CD4-positive, alpha-beta T cell treated with Interleukin-6 at 100 ng/mL for 8 hours (primary cell): ENCODE measurements around the gene DGKQ.

Source experiments
- DNase-seq: peaks from one replicate; pipeline ENCODE4 v3.0.0-alpha.2; 2020; ENCODE audit warnings: mixed read lengths, low spot score

Gene DGKQ, protein sequence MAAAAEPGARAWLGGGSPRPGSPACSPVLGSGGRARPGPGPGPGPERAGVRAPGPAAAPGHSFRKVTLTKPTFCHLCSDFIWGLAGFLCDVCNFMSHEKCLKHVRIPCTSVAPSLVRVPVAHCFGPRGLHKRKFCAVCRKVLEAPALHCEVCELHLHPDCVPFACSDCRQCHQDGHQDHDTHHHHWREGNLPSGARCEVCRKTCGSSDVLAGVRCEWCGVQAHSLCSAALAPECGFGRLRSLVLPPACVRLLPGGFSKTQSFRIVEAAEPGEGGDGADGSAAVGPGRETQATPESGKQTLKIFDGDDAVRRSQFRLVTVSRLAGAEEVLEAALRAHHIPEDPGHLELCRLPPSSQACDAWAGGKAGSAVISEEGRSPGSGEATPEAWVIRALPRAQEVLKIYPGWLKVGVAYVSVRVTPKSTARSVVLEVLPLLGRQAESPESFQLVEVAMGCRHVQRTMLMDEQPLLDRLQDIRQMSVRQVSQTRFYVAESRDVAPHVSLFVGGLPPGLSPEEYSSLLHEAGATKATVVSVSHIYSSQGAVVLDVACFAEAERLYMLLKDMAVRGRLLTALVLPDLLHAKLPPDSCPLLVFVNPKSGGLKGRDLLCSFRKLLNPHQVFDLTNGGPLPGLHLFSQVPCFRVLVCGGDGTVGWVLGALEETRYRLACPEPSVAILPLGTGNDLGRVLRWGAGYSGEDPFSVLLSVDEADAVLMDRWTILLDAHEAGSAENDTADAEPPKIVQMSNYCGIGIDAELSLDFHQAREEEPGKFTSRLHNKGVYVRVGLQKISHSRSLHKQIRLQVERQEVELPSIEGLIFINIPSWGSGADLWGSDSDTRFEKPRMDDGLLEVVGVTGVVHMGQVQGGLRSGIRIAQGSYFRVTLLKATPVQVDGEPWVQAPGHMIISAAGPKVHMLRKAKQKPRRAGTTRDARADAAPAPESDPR

GRCh38 chr4:973431-974397, at the start of gene DGKQ:
Gene DGKQ (minus strand): TSS chr4:973569. CDS start chr4:973482, 87 bp downstream.
- DNase-seq: peak; percentile 89

GRCh38 chr4:1022739-1023066, 49.3 kb upstream of the DGKQ start:
- DNase-seq: no peak

GRCh38 chr4:1022051-1022738, 48.8 kb upstream of the DGKQ start:
- DNase-seq: no peak

GRCh38 chr4:1021386-1022050, 48.1 kb upstream of the DGKQ start:
- no peak for DNase-seq

DNA sequence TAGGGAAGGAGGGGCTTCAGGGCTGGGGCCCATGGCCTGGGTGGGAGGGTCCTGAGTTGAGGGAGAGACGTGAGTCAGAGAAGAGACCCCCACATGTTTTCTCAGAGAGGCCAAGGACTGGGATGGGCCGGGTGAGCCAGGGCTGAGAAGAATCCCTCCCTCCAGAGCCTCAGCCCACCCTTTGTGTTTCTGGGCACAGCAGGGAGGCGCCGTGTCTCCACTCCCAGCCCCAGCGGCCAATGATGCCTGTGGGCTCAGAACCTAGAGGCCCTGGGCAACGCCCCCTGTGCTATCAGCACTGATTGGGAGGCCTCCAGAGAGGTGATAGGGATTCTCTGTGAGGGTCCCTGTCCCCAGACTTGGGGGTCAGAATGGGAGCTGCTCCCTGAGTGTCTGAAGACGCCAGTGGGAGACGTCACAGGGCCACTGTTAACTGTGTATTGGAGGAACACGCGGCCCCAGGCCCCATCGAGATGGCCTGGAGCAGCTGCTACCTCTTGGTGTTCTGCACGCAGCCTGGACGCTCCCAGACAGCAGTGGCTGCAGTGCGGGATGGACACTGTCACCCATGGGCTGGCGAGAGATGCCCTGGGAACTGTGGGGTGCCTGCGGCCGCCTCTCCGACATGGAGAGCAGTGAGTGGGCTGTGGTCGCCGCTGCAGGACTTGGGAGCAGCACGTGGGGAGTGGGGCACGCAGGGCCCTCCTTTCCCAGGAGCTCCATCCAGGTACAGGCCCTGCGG, 46.5 kb upstream of the DGKQ start:
- no peak for DNase-seq

GRCh38 chr4:1019320-1019719, 46.0 kb upstream of the DGKQ start:
- DNase-seq: no peak

GRCh38 chr4:1018147-1019020, 45.0 kb upstream of the DGKQ start:
- no peak for DNase-seq

GRCh38 chr4:1017706-1018105, 44.3 kb upstream of the DGKQ start:
- DNase-seq: no peak

GRCh38 chr4:1017211-1017610, 43.8 kb upstream of the DGKQ start:
- no peak for DNase-seq

DNA sequence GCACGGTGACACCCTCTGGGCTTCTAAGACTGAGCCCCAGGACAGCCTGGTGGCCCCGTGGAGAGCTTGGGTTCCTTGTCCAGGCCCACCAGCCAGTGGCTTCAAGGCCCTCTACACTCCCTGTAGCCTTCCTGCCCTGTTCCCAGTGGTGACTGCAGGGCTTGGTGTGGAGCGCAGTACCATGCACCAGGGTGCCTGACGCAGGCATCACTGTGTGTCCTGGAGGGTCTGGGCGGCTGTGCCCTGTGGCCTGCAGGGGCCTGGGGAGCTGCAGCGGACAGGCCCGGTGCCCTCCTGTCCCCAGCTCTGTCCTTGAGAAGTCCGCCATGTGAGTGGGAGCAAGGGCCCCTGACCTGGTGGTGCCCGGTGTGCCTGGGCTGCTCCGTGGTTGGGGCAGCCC, 42.4 kb upstream of the DGKQ start:
- no peak for DNase-seq

DNA sequence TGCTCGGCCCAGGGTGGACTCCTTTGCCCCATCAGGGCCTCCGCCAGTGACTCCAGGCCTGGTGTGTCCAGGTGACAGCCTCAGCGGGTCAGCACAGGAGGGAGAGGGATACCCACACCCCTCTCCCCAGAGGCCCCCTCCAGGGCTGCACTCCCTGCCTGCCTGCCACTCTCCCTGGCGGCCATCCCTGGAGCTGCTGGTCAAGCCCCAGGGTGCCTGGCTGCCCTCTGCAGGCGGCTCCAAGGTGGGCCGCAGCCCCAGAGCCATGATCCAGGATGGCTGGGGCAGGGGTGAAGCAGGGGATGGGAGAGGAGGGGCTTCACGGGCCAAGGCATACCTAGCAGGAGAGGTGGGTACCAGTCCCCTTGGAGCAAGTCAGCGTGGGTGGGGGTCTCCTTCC, 41.8 kb upstream of the DGKQ start:
- DNase-seq: no peak

DNA sequence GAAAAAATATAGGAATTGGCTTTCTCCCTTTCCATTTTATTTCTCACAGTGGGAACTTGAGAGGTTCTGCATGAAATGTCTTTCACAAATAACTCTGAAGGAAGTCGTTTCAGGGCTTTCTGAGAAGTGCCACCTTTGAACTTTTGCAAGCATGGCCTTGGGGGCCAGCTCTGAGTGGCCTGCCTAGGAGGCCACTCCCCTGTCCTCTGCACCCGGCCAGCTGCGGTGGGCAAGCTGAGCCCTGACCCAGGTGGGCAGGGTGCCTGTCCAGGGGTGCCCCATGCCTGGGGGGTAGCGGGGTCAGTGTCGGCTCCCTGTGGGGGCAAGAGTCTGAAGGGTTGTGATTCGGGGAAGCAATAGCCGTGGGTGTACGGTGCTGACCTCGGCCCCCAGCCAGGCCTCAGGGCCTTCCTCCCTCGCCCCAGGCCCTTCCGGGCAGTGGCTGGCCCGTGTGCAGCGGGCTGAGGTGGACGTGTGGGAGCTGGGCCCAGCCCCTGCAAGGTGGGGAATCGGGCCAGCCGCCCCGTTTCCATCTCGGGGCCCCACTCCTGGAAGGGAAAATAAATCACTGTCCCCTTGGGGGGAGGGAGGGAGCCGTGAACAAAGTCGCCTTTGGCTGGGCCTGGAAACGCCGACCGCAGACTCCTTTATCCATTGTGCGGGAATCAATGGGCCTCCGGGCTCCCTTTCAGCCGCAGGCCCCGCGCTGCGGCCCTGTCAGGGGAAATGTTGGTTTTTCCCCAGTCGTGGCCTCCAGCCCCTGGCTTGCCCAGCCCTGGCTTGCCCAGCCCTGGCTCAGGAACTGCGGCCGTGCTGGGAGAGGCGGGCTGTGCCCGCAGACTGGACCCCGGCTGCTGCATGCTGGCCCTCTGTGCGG, 41.2 kb upstream of the DGKQ start:
- DNase-seq: no peak

- DNase-seq: no peak
Measured at GRCh38 chr4:1013225-1014073, 40.1 kb upstream of the DGKQ start.

DNA sequence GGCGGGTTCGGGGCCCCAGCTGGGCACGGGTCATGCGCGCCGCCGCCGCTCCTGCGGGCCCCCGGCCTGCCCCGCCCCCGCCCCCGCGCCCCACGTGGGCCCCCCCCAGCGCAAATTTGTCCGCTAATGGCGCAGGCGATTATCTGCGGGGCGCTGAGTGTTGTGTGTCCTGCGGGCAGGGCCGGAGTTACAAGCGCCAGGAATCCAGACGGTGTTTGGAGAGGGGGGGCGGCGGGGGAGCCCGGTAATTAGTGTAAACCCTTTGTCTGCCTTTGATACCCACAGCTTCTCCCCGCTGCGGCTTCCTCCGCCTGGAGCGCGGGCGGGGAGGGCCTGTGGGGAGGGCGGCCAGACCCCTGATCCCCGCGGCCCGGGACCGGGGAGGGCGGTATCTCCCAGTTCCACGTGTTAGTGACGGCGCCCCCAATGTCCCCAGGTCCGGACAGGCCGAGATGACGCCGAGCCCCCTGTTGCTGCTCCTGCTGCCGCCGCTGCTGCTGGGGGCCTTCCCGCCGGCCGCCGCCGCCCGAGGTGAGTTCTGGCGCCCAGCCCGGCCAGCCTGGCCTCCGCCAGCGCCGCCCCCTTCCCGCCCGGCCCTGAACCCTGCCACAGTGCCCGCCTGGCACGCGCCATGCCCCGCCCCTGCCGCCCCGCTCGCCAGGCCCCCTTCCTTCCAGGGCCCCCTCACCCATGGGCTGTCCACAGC, 38.8 kb upstream of the DGKQ start:
- peak; percentile 18 for DNase-seq

DNA sequence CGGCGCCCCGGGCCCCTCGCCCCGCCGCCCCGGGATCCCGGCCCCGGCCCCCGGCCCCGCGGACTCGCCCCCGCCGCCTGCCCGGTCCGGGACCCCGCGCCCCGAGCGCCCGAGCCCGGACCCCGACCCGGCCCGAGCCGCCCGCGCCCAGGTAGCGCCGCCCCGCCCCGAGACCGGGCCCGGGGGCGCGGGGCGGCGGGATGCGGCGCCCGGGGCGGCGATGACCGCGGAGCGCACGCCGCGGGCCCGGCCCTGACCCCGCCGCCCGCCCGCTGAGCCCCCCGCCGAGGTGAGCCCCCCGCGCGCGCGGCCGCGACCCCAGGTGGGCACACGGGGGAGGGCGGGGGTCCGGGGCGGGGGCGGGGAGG, 38.3 kb upstream of the DGKQ start:
- no peak for DNase-seq

DNA sequence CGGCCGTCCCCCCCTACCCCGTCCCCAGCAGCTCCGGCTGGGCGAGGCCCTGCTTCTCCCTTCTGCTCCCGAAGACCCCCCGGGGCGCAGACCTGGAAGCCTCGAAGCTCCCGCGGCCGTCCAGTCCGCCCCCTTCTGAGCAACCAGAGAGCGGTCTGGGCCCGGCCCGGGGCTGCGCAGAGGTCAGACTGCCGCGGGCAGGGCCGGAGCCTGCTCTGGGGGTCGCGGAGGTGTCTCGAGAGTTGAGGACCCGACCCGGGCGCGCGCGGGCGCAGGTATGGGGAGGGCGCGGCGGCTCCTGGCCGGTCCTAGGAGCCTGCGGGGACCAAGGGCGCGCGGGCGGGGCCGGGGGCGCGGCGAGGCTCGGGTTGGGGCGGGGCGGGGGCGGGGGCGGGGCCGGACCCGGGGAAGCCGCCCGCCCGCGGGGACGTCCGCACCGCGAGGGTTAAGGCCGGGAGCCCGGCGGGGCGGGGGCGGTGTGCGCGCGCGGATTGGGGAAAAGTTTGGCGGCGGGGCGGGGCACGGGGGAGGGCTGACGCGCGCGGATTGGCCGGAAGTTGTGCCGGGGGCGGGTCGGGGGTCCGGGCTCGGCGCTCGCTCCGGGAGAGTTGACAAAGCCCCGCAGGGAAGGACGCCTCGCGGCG, 37.8 kb upstream of the DGKQ start, which contains the start of gene FGFRL1:
TSS of gene FGFRL1 (plus strand) at position 605 of the 644 bp plus-strand sequence. CDS start 860 bp downstream, outside the sequence.
- peak; percentile 91 for DNase-seq
